SU-DHL-6 (cell line): ENCODE measurements around the gene GTF2H2C.
"Not testable (repeated sequence)": the region's sequence is repeated elsewhere in the genome, so short reads cannot be mapped to it uniquely, and the experiment has no call there.

Experiments used
- H2AFZ ChIP-seq: fragments of 200-600 bp; sonication (generic); 2 replicates; pipeline ENCODE4 v1.6.1; 2014; ENCODE audit warnings: low read depth, mild to moderate bottlenecking, moderate library complexity, mixed read lengths, antibody characterized with exemption, low read length; ENCODE audit not compliant: severe bottlenecking
- H3F3A ChIP-seq: fragments of 200-600 bp; shearing (Covaris generic); 2 replicates; pipeline ENCODE4 v1.6.0; 2016; ENCODE audit warnings: antibody characterized with exemption, mild to moderate bottlenecking; ENCODE audit not compliant: insufficient read depth
- H3K27ac ChIP-seq: fragments of 200-600 bp; sonication (generic); 2 replicates; pipeline ENCODE4 v1.5.1; 2016; ENCODE audit warnings: low read depth, mild to moderate bottlenecking, low read length, moderate library complexity, mixed read lengths
- H3K27me3 ChIP-seq: fragments of 200-600 bp; sonication (generic), shearing (Covaris generic); 2 replicates; pipeline ENCODE4 v1.6.0; 2014; ENCODE audit warnings: mild to moderate bottlenecking, low read length
- H3K36me3 ChIP-seq: fragments of 200-600 bp; sonication (generic); 2 replicates; pipeline ENCODE4 v1.6.1; 2014; ENCODE audit warnings: mild to moderate bottlenecking, low read length, mixed read lengths
- H3K4me2 ChIP-seq: fragments of 300-600, 200-600 bp; shearing (Covaris generic), sonication (generic); 2 replicates; pipeline ENCODE4 v1.6.0; 2014; ENCODE audit warnings: low read length, low read depth, mild to moderate bottlenecking; ENCODE audit not compliant: poor library complexity, severe bottlenecking
- H3K4me3 ChIP-seq: fragments of 200-600 bp; sonication (generic); 2 replicates; pipeline ENCODE4 v1.5.1; 2014; ENCODE audit warnings: antibody characterized with exemption, low read length, mild to moderate bottlenecking, mixed read lengths; ENCODE audit not compliant: insufficient read depth, poor library complexity, severe bottlenecking
- H3K79me2 ChIP-seq: fragments of 200-600 bp; sonication (generic); 2 replicates; pipeline ENCODE4 v1.6.1; 2014; ENCODE audit warnings: mild to moderate bottlenecking, low read length, moderate library complexity; ENCODE audit not compliant: insufficient read depth
- H3K9ac ChIP-seq: fragments of 200-600 bp; sonication (generic); 2 replicates; pipeline ENCODE4 v1.7.0; 2014; ENCODE audit warnings: mild to moderate bottlenecking, low read length
- H3K9me2 ChIP-seq: fragments of 200-600 bp; sonication (generic); replicated peaks from 2 replicates; pipeline ENCODE4 v1.6.1; 2014; ENCODE audit warnings: low read length; ENCODE audit not compliant: insufficient read depth
- H3K9me3 ChIP-seq: fragments of 200-600 bp; sonication (generic); 2 replicates; pipeline ENCODE4 v1.6.1; 2014; ENCODE audit warnings: low read length, mixed read lengths; ENCODE audit not compliant: insufficient read depth
- H4K20me1 ChIP-seq: fragments of 200-600 bp; sonication (generic); 2 replicates; pipeline ENCODE4 v1.6.1; 2014; ENCODE audit warnings: low read depth, mild to moderate bottlenecking, antibody characterized with exemption, low read length, moderate library complexity, mixed read lengths

The GTF2H2C gene

DNA sequence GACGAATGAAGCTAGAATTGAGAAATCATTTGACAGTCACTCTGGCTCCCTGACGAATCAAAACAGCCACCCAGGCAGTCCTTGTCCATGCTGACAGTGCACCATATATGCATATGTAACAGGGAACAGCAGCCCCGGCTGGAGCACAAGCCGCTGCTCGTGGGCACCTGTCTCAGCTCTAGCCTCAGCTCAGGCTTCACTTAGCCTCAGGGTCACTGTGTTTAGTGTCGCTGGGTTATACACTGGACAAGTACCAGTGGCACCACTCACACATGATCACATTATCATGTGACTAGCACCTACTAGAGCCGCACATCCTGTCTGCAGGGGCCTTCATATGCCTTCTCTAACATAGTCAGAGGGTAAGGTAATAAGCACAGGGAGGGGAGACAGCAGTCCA, 54.9 kb downstream of the GTF2H2C start:
- not testable (repeated sequence) for H3K36me3 ChIP-seq, H3K9me2 ChIP-seq, H3K4me3 ChIP-seq, H3K9ac ChIP-seq, H3F3A ChIP-seq, H3K27me3 ChIP-seq, H3K79me2 ChIP-seq, H2AFZ ChIP-seq, H3K9me3 ChIP-seq, H4K20me1 ChIP-seq, H3K27ac ChIP-seq, H3K4me2 ChIP-seq

GRCh38 chr5:69631879-69632278, 71.9 kb downstream of the GTF2H2C start:
- not testable (repeated sequence) for H3K36me3 ChIP-seq, H3K79me2 ChIP-seq, H2AFZ ChIP-seq, H3K27ac ChIP-seq, H3K9ac ChIP-seq, H4K20me1 ChIP-seq, H3F3A ChIP-seq, H3K4me2 ChIP-seq, H3K9me3 ChIP-seq, H3K27me3 ChIP-seq, H3K9me2 ChIP-seq, H3K4me3 ChIP-seq
